GM18511 (cell line): Measurements from ENCODE around the gene ZC3H12C.
"Not testable (repeated sequence)": the region's sequence is repeated elsewhere in the genome, so short reads cannot be mapped to it uniquely, and the experiment has no call there.

ENCODE experiments used
- ATAC-seq: cut with Tn5 transposase; IDR thresholded peaks from one replicate; pipeline ENCODE4 v1.9.1; 2021; ENCODE audit warnings: mild to moderate bottlenecking, moderate library complexity; ENCODE audit not compliant: unreplicated experiment

The ZC3H12C gene

GRCh38 chr11:110208678-110209312 lies 115.6 kb downstream of the ZC3H12C start:
- not testable (repeated sequence) for ATAC-seq

GRCh38 chr11:110209313-110209694 lies 116.1 kb downstream of the ZC3H12C start:
- ATAC-seq = not testable (repeated sequence)

GRCh38 chr11:110217223-110217877 lies 124.2 kb downstream of the ZC3H12C start:
- no peak for ATAC-seq

- no peak for ATAC-seq
Measured at GRCh38 chr11:110217936-110218335, 124.7 kb downstream of the ZC3H12C start.

- ATAC-seq = no peak
Measured at GRCh38 chr11:110219006-110219785, 126.0 kb downstream of the ZC3H12C start.
